ENCODE measurements around the gene LENEP. TPM values are rescaled to one million over a fixed set of nuclear protein-coding genes. Genes with fewer than 3 reads are reported as not detected.

The LENEP gene
- total RNA-seq, 1 experiment from 2014 or later, result 2.8 TPM

DNA sequence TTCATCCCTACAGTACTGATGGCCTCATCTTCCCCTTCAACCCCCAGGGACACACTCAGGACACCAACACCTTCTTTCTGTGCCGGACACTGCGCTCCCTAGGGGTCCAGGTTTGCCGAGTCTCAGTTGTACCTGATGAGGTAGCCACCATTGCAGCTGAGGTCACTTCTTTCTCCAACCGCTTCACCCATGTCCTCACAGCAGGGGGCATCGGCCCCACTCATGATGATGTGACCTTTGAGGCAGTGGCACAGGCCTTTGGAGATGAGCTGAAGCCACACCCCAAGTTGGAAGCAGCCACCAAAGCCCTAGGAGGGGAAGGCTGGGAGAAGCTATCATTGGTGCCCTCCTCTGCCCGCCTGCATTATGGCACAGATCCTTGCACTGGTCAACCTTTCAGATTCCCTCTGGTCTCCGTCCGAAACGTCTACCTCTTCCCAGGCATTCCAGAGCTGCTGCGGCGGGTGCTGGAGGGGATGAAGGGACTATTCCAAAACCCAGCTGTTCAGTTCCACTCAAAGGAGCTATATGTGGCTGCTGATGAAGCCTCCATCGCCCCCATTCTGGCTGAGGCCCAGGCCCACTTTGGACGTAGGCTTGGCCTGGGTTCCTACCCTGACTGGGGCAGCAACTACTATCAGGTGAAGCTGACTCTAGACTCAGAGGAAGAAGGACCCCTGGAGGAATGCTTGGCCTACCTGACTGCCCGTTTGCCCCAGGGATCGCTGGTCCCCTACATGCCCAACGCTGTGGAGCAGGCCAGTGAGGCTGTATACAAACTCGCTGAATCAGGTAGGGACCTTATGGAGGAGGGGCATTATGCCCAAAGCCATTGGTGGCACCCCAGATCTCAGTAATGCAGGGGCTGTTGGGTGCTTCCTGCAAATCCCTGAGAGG, 5.1 kb upstream of the LENEP start:
- no peak overlapping the region for H3K4me2 ChIP-seq (ENCODE audit: insufficient read depth, insufficient read length, low read length)
- no peaks in the 10 kb centered on the region for H3K9me3 ChIP-seq (ENCODE audit: control insufficient read depth, low read depth, low read length)
- DNase-seq, result no peak
- peaks cover 8% of the 10 kb centered on the region for H3K23me2 ChIP-seq (ENCODE audit: insufficient read length, low read depth, low read length, poor library complexity, severe bottlenecking)
- H4K8ac ChIP-seq (replicated peaks; ENCODE audit: insufficient read length, low read depth, low read length), result no peak overlapping the region
- H2AFZ ChIP-seq (ENCODE audit: low read length), result no peak overlapping the region
- Mint-ChIP-seq H3K27ac (no peak overlapping the region; a peak in 2 of 7 replicates), H3K4me3 (no peak overlapping the region; a peak in 1 of 5 replicates), H3K9me3 (no peaks in the 10 kb centered on the region), H3K27me3 (ENCODE audit: low read depth) (no peaks in the 10 kb centered on the region), H3K36me3 (ENCODE audit: insufficient read depth in 1 of 3, low read depth in 3 of 3) (peaks cover 36 to 62% (median 52%) of the 10 kb centered on the region in 3 experiments), H3K4me1 (peaks cover 12 to 18% of the 10 kb centered on the region in 2 experiments)
- H2BK5ac ChIP-seq (ENCODE audit: insufficient read length, low read length), result no peak overlapping the region
- H3T11ph ChIP-seq (ENCODE audit: low read length), result no peak overlapping the region
- H3K27me3 ChIP-seq (ENCODE audit: insufficient read depth, low read length), result no peaks in the 10 kb centered on the region
- no peak overlapping the region for H2BK12ac ChIP-seq (ENCODE audit: insufficient read length, low read depth, low read length)
- H3K79me1 ChIP-seq (ENCODE audit: insufficient read depth, low read depth, low read length, poor library complexity, severe bottlenecking), result peaks cover 2% of the 10 kb centered on the region
- H2BK15ac ChIP-seq (ENCODE audit: low read depth, low read length), result no peak overlapping the region
- H3K79me2 ChIP-seq (ENCODE audit: insufficient read depth, low read length), result peaks cover 9% of the 10 kb centered on the region; the same call in 1 of the 2 replicates
- no peak overlapping the region for H3K14ac ChIP-seq (ENCODE audit: insufficient read depth, low read length)
- H4K5ac ChIP-seq (ENCODE audit: insufficient read length, low read depth, low read length), result no peak overlapping the region
- H3K4me1 ChIP-seq (ENCODE audit: insufficient read depth, low read length), result no peaks in the 10 kb centered on the region; the same call in 1 of the 2 replicates
- H4K91ac ChIP-seq (ENCODE audit: insufficient read length, low read depth, low read length), result no peak overlapping the region
- WGBS (ENCODE audit: extremely low coverage, insufficient read length, low lambda C conversion rate), result no CpG with 5 or more reads among the region's 17 CpGs
- no peaks in the 10 kb centered on the region for H4K20me1 ChIP-seq (ENCODE audit: control insufficient read depth, insufficient read depth, insufficient read length)
- no peak overlapping the region for H3K4ac ChIP-seq (ENCODE audit: low read depth, low read length)
- H3K27ac ChIP-seq (ENCODE audit: insufficient read length, low read depth, low read length), result no peak overlapping the region
- no peak overlapping the region for H2BK120ac ChIP-seq (ENCODE audit: low read depth, low read length, poor library complexity, severe bottlenecking)
- no peak overlapping the region for H3K9ac ChIP-seq (ENCODE audit: extremely low read depth, insufficient read length, low read length)
- H3K23ac ChIP-seq (ENCODE audit: insufficient read length, low read depth, low read length), result no peak overlapping the region
- TF ChIP-seq, protein P1, sequence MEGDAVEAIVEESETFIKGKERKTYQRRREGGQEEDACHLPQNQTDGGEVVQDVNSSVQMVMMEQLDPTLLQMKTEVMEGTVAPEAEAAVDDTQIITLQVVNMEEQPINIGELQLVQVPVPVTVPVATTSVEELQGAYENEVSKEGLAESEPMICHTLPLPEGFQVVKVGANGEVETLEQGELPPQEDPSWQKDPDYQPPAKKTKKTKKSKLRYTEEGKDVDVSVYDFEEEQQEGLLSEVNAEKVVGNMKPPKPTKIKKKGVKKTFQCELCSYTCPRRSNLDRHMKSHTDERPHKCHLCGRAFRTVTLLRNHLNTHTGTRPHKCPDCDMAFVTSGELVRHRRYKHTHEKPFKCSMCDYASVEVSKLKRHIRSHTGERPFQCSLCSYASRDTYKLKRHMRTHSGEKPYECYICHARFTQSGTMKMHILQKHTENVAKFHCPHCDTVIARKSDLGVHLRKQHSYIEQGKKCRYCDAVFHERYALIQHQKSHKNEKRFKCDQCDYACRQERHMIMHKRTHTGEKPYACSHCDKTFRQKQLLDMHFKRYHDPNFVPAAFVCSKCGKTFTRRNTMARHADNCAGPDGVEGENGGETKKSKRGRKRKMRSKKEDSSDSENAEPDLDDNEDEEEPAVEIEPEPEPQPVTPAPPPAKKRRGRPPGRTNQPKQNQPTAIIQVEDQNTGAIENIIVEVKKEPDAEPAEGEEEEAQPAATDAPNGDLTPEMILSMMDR (conservative IDR thresholded peaks at IDR 0.05), result no peak
- H2BK20ac ChIP-seq (ENCODE audit: low read depth, low read length, poor library complexity, severe bottlenecking), result no peak overlapping the region
- H3K18ac ChIP-seq (ENCODE audit: insufficient read length, low read depth, low read length), result no peak overlapping the region
- H3K56ac ChIP-seq (ENCODE audit: insufficient read length, low read depth, low read length), result no peak overlapping the region
- no peak overlapping the region for H2AK5ac ChIP-seq (ENCODE audit: insufficient read length, low read length)
